IMR-90 (cell line): ENCODE data around the gene ACP2. TPM values are rescaled to one million over a fixed set of nuclear protein-coding genes. Genes with fewer than 3 reads are reported as not detected.

Experiments used
- ATAC-seq: fragments of 200-7000 bp; cut with Tn5 transposase; 2 replicates; pipeline ENCODE4 v1.9.1; 2020; ENCODE audit warnings: low read depth, mild to moderate bottlenecking, moderate library complexity
- BruUV-seq: library from RNA; stranded (reverse); fragments of 400-500 nt; replicated peaks from 2 replicates; lab custom pipeline; 2021; lab: Mats Ljungman, UMichigan
- CTCF ChIA-PET: fragments of 300-600 bp; formaldehyde crosslinking; extraction: SDS; loops from one replicate; lab custom pipeline; 2021; ENCODE audit warnings: antibody characterized with exemption; lab: Yijun Ruan, JAX
- POLR2A ChIA-PET: fragments of 300-600 bp; sonication (Branson Sonifier 250); formaldehyde crosslinking; loops from one replicate; lab custom pipeline; 2022; ENCODE audit warnings: antibody characterized with exemption; ENCODE audit not compliant: unreplicated experiment; lab: Charles Lee
- DNase-seq: peaks from one replicate; pipeline ENCODE4 v3.0.0; 2013
- H2AFZ ChIP-seq: replicated peaks from 2 replicates; pipeline ENCODE3; 2013; ENCODE audit warnings: low read length, mild to moderate bottlenecking; ENCODE audit not compliant: poor library complexity
- H2AK5ac ChIP-seq: 2 replicates; pipeline ENCODE4 v1.6.1; 2013; ENCODE audit warnings: low read depth, low read length, inconsistent platforms
- H2AK9ac ChIP-seq: replicated peaks from 2 replicates; pipeline ENCODE3; 2013; ENCODE audit warnings: mild to moderate bottlenecking, low read depth, low read length, moderate library complexity; ENCODE audit not compliant: poor library complexity
- H2BK120ac ChIP-seq: 2 replicates; pipeline ENCODE4 v1.6.1; 2013; ENCODE audit warnings: low read depth, low read length, inconsistent platforms
- H2BK15ac ChIP-seq: 3 replicates; pipeline ENCODE4 v1.6.1; 2013; ENCODE audit warnings: low read depth, low read length, inconsistent platforms
- H2BK20ac ChIP-seq: 2 replicates; pipeline ENCODE4 v1.6.1; 2013; ENCODE audit warnings: low read depth, mild to moderate bottlenecking, inconsistent platforms, low read length, moderate library complexity
- H2BK5ac ChIP-seq: 2 replicates; pipeline ENCODE4 v1.6.1; 2013; ENCODE audit warnings: mild to moderate bottlenecking, low read depth, low read length, inconsistent platforms; ENCODE audit not compliant: poor library complexity, severe bottlenecking
- H3K14ac ChIP-seq: replicated peaks from 2 replicates; pipeline ENCODE4 v1.6.1; 2013; ENCODE audit warnings: low read depth, low read length, inconsistent platforms
- H3K18ac ChIP-seq: 2 replicates; pipeline ENCODE4 v1.6.1; 2013; ENCODE audit warnings: low read depth, low read length, control low read depth
- H3K23ac ChIP-seq: 2 replicates; pipeline ENCODE4 v1.6.1; 2013; ENCODE audit warnings: low read depth, low read length, inconsistent platforms
- H3K27ac ChIP-seq: 2 replicates; pipeline ENCODE4 v1.5.1; 2013; ENCODE audit warnings: mild to moderate bottlenecking, control low read depth, low read length; ENCODE audit not compliant: insufficient read depth
- H3K27me3 ChIP-seq: 2 replicates; pipeline ENCODE4 v1.6.1; 2013; ENCODE audit warnings: low read length; ENCODE audit not compliant: control insufficient read depth, insufficient read depth
- H3K36me3 ChIP-seq: 2 replicates; pipeline ENCODE4 v1.6.1; 2013; ENCODE audit warnings: low read length, mixed read lengths; ENCODE audit not compliant: control insufficient read depth, insufficient read depth
- H3K4ac ChIP-seq: 2 replicates; pipeline ENCODE4 v1.6.1; 2013; ENCODE audit warnings: low read depth, low read length, inconsistent platforms
- H3K4me1 ChIP-seq: 2 replicates; pipeline ENCODE4 v1.6.1; 2013; ENCODE audit warnings: low read length, mixed read lengths; ENCODE audit not compliant: control insufficient read depth, insufficient read depth
- H3K4me2 ChIP-seq: 2 replicates; pipeline ENCODE4 v1.6.1; 2013; ENCODE audit warnings: low read depth, mild to moderate bottlenecking, control low read depth, low read length, moderate library complexity
- H3K4me3 ChIP-seq: 2 replicates; pipeline ENCODE4 v1.5.1; 2013; ENCODE audit warnings: low read depth, mild to moderate bottlenecking, control low read depth, low read length, moderate library complexity; ENCODE audit not compliant: insufficient read depth
- H3K56ac ChIP-seq: 2 replicates; pipeline ENCODE4 v1.6.1; 2013; ENCODE audit warnings: low read length, inconsistent platforms; ENCODE audit not compliant: insufficient read depth; ENCODE audit errors: extremely low read depth
- H3K79me1 ChIP-seq, 2 experiments: 2 replicates each; pipeline ENCODE4 v1.6.1; 2013; ENCODE audit warnings: low read length in 2 of 2, inconsistent platforms in 1 of 2, low read depth in 1 of 2
- H3K9ac ChIP-seq: 2 replicates; pipeline ENCODE4 v1.6.1; 2013; ENCODE audit warnings: low read depth, low read length, control low read depth
- H3K9me1 ChIP-seq: 2 replicates; pipeline ENCODE4 v1.6.1; 2013; ENCODE audit warnings: low read length, inconsistent platforms; ENCODE audit not compliant: insufficient read depth
- H3K9me3 ChIP-seq: 2 replicates; pipeline ENCODE4 v1.6.1; 2013; ENCODE audit warnings: low read length; ENCODE audit not compliant: control insufficient read depth, insufficient read depth
- H4K20me1 ChIP-seq: 2 replicates; pipeline ENCODE4 v1.6.1; 2013; ENCODE audit warnings: low read length, inconsistent platforms; ENCODE audit not compliant: insufficient read depth
- H4K5ac ChIP-seq: 2 replicates; pipeline ENCODE4 v1.6.1; 2013; ENCODE audit warnings: mild to moderate bottlenecking, low read depth, low read length, control low read depth
- H4K8ac ChIP-seq, 2 experiments: 2 replicates each; pipeline ENCODE4 v1.6.1; 2013; ENCODE audit warnings: low read depth in 2 of 2, low read length in 2 of 2, control low read depth in 1 of 2, inconsistent platforms in 1 of 2
- H4K91ac ChIP-seq: 2 replicates; pipeline ENCODE4 v1.6.1; 2013; ENCODE audit warnings: low read depth, low read length, inconsistent platforms; ENCODE audit not compliant: insufficient read depth
- WGBS, 2 experiments: methylation state at CpG; one replicate each; pipeline versions ENCODE4 v1.1.5 to v1.1.7; 2013; ENCODE audit warnings: missing lambda C conversion rate in 2 of 2; ENCODE audit not compliant: insufficient read length in 1 of 2; ENCODE audit errors: extremely low coverage in 2 of 2; 5-methylcytosine and 5-hydroxymethylcytosine counted together
- dilution Hi-C: fragments of 300-500 bp; cut with HindIII; formaldehyde crosslinking; loops from one replicate; pipeline ENCODE4 v1.14.3; 2018; ENCODE audit warnings: low sequenced_read_pairs; ENCODE audit not compliant: unreplicated experiment
- in situ Hi-C: fragments of 300-500 bp; cut with MboI; formaldehyde crosslinking; loops from 3 replicates; pipeline ENCODE4 v1.14.3; 2019; ENCODE audit warnings: low sequenced_read_pairs, inconsistent platforms, mixed read lengths
- intact Hi-C: fragments of 100-400 bp; cut with micrococcal nuclease; formaldehyde crosslinking; loops from 2 replicates; pipeline ENCODE4 v1.10.0; 2022
- polyA plus RNA-seq, 3 experiments: library from polyadenylated mRNA; depleted of rRNA; stranded (reverse); fragments of >200 nt; gene quantifications; 2 replicates each; pipeline ENCODE4 v1.2.3, GENCODE V29; 2012; ENCODE audit warnings: low replicate concordance in 1 of 3
- total RNA-seq: library from RNA; depleted of rRNA; stranded (reverse); fragments of >200 nt; gene quantifications from 2 replicates; pipeline ENCODE4 v1.2.3, GENCODE V29; 2012
- TF ChIP-seq, protein P1 (sequence below): fragments of 150-350 bp; IDR thresholded peaks from 2 replicates; pipeline ENCODE4 v1.6.1; 2017; ENCODE audit warnings: mild to moderate bottlenecking, antibody characterized with exemption, low read length, low read depth
- TF ChIP-seq, protein P2 (sequence below): conservative IDR thresholded peaks from 2 replicates; pipeline ENCODE4 v1.5.1; 2012; ENCODE audit warnings: mild to moderate bottlenecking, low read depth, low read length, improper control_type of control experiment

ACP2 gene
- total and polyA plus RNA-seq, 2 of the 4 experiments (the other 2 are of a cell fraction), result 17.7 to 23.6 TPM

- intact Hi-C loops (loop anchor here (5.0 kb wide), 2 partner anchors 33 to 43 kb away; no protein-coding TSS in a partner anchor), dilution Hi-C loops (no loop called here), in situ Hi-C loops (no loop called here)
- H2AK5ac ChIP-seq, result no peak overlapping the region
- TF ChIP-seq, protein P1, sequence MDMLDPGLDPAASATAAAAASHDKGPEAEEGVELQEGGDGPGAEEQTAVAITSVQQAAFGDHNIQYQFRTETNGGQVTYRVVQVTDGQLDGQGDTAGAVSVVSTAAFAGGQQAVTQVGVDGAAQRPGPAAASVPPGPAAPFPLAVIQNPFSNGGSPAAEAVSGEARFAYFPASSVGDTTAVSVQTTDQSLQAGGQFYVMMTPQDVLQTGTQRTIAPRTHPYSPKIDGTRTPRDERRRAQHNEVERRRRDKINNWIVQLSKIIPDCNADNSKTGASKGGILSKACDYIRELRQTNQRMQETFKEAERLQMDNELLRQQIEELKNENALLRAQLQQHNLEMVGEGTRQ, result no peak
- TF ChIP-seq, protein P2, sequence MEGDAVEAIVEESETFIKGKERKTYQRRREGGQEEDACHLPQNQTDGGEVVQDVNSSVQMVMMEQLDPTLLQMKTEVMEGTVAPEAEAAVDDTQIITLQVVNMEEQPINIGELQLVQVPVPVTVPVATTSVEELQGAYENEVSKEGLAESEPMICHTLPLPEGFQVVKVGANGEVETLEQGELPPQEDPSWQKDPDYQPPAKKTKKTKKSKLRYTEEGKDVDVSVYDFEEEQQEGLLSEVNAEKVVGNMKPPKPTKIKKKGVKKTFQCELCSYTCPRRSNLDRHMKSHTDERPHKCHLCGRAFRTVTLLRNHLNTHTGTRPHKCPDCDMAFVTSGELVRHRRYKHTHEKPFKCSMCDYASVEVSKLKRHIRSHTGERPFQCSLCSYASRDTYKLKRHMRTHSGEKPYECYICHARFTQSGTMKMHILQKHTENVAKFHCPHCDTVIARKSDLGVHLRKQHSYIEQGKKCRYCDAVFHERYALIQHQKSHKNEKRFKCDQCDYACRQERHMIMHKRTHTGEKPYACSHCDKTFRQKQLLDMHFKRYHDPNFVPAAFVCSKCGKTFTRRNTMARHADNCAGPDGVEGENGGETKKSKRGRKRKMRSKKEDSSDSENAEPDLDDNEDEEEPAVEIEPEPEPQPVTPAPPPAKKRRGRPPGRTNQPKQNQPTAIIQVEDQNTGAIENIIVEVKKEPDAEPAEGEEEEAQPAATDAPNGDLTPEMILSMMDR, result no peak
- no peak overlapping the region for H4K5ac ChIP-seq
- H2BK5ac ChIP-seq, result no peak overlapping the region
- no peak overlapping the region for H3K4me2 ChIP-seq
- H3K36me3 ChIP-seq, result peaks cover 36% of the 10 kb centered on the region
- ATAC-seq (no peak), DNase-seq (no peak)
- H3K14ac ChIP-seq, result no peak overlapping the region
- no peak overlapping the region for H2BK20ac ChIP-seq
- no peak overlapping the region for H2AFZ ChIP-seq
- no peaks in the 10 kb centered on the region for H3K9me3 ChIP-seq
- WGBS, 2 experiments, result 93% methylated on average over 14 of the region's 28 CpGs; no CpG with 5 or more reads in 1 of the 2 experiments
- no peak overlapping the region for H4K8ac ChIP-seq
- H3K23ac ChIP-seq, result no peak overlapping the region
- H3K79me1 ChIP-seq, result peaks cover 36 to 56% of the 10 kb centered on the region in 2 experiments
- H3K4ac ChIP-seq, result no peak overlapping the region
- H3K27ac ChIP-seq, result no peak overlapping the region
- H3K9me1 ChIP-seq, result peaks cover 13% of the 10 kb centered on the region
- no peak overlapping the region for H3K4me3 ChIP-seq
- H2AK9ac ChIP-seq, result no peak overlapping the region
- CTCF ChIA-PET, result no interaction called here
- H2BK15ac ChIP-seq, result no peak overlapping the region
- POLR2A ChIA-PET, result no interaction called here
- H3K18ac ChIP-seq, result no peak overlapping the region
- peaks cover 40% of the 10 kb centered on the region for H4K20me1 ChIP-seq
- no TSS peak for BruUV-seq
- no peak overlapping the region for H3K9ac ChIP-seq
- H2BK120ac ChIP-seq, result no peak overlapping the region
- no peak overlapping the region for H4K91ac ChIP-seq
- no peak overlapping the region for H3K56ac ChIP-seq
- H3K4me1 ChIP-seq, result peaks cover 4% of the 10 kb centered on the region
- no peaks in the 10 kb centered on the region for H3K27me3 ChIP-seq
Observed at GRCh38 chr11:47274495-47275235, 26.1 kb upstream of the ACP2 start.
